ENCODE results near the gene DDA1. TPM values are rescaled to one million over a fixed set of nuclear protein-coding genes. Genes with fewer than 3 reads are reported as not detected.

Gene DDA1
- total and polyA plus RNA-seq, 2 of the 13 experiments (the other 11 are each of a cell fraction or from before 2014, with no cell fraction given) = 24.5 to 26.0 TPM

DNA sequence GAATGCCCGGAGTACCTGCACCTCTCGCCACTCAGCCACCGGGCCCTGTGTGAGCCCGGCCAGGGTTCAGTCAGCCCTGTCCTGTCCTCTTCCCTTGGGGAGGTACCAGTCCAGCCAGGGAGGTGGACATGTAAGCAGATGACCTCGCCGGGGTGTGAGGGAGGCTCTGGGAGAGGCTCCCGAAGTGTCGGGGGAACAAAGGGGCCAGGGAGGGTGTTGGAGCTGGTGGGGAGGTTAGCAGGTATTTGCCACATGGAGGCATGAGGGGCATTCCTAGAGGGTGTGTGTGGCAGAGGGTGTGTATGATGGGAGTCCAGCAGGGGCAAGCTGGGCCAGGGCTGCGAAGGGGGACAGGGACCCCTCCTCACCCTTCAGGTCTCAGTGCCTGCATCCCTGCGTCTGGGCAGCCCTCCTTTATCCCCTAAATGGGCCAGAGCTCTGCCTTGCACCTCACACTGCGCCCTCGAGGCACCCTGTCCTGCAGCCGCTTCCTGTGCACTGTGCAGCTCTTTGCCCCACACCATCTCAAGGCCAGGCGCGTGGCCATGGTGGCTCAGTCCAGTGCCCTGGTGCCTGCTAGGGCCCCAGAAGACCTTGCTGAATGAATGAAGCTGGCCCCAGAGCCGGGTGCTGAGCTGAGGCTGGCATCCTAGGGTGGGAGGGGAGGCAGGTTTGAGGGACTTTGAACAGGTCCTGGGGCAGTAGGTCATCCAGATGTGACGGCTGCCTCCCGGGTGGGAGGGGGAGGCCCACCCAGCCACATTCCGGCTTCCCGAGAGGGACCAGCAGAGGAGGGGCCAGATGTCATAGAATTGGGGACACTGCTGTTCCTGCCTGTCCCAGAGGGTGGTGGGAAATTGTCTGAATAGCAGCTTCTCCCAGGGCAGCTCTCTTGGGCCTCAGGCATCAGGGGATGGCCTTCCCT, 3.1 kb downstream of the DDA1 start (continued):
- TF ChIP-seq PHF21A (CRISPR knock-in tag; IDR thresholded peaks at IDR 0.05) = no peak

GRCh38 chr19:17314007-17314593, 4.7 kb downstream of the DDA1 start:
- H4K20me1 ChIP-seq (ENCODE audit: insufficient read depth, low read length) = peaks cover 7% of the 10 kb centered on the region
- H3K4me2 ChIP-seq (ENCODE audit: low read depth, low read length) = no peak overlapping the region
- no peak overlapping the region for H3K4me3 ChIP-seq (replicated peaks in 1 of 3; ENCODE audit: insufficient read depth in 1 of 3, low read depth in 2 of 3, low read length in 3 of 3)
- H3K4me1 ChIP-seq (ENCODE audit: insufficient read depth, low read length) = peaks cover 32% of the 10 kb centered on the region
- no peak overlapping the region for H3K9ac ChIP-seq (ENCODE audit: insufficient read depth, low read depth, low read length)
- H3K79me2 ChIP-seq (ENCODE audit: insufficient read depth, low read length) = peaks cover 27% of the 10 kb centered on the region
- peaks cover 14 to 23% of the 10 kb centered on the region in 2 experiments; a peak in 4 of 5 replicates for H3K36me3 ChIP-seq (replicated peaks in 1 of 2; ENCODE audit: control insufficient read depth in 1 of 2, insufficient read depth in 2 of 2, low read length in 2 of 2)
- no peak overlapping the region for H3K27ac ChIP-seq (ENCODE audit: extremely low read length, insufficient read depth, low read length)
- no peak for DNase-seq (ENCODE audit: low spot score)
- BruUV-seq (replicated peaks) = no TSS peak
- intact Hi-C loops (cut with micrococcal nuclease; ENCODE audit: unreplicated experiment) = no loop called here
- H3K27me3 ChIP-seq (ENCODE audit: control insufficient read depth in 1 of 2, insufficient read depth in 2 of 2, low read length in 2 of 2) = no peaks in the 10 kb centered on the region; a peak in 1 of 5 replicates
- TF ChIP-seq ATF1 (CRISPR knock-in tag; IDR thresholded peaks at IDR 0.05) (no peak), RBAK (CRISPR knock-in tag; IDR thresholded peaks at IDR 0.05) (no peak), CREBL2 (CRISPR knock-in tag; IDR thresholded peaks at IDR 0.05; ENCODE audit: borderline replicate concordance) (no peak), NFAT5 (CRISPR knock-in tag; IDR thresholded peaks at IDR 0.05) (no peak), ZNF234 (CRISPR knock-in tag; conservative IDR thresholded peaks at IDR 0.05) (no peak), SNAI1 (CRISPR knock-in tag; IDR thresholded peaks at IDR 0.05; ENCODE audit: borderline replicate concordance) (no peak), ZNF543 (CRISPR knock-in tag; IDR thresholded peaks at IDR 0.05) (no peak), ZNF460 (CRISPR knock-in tag; IDR thresholded peaks at IDR 0.05; ENCODE audit: borderline replicate concordance) (no peak), ZNF24 (IDR thresholded peaks at IDR 0.05) (no peak), JUNB (CRISPR knock-in tag; IDR thresholded peaks at IDR 0.05; ENCODE audit: borderline replicate concordance) (no peak)
- TF ChIP-seq, protein P1, sequence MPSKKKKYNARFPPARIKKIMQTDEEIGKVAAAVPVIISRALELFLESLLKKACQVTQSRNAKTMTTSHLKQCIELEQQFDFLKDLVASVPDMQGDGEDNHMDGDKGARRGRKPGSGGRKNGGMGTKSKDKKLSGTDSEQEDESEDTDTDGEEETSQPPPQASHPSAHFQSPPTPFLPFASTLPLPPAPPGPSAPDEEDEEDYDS (CRISPR knock-in tag; IDR thresholded peaks at IDR 0.05) = no peak
- TF ChIP-seq, protein P2, sequence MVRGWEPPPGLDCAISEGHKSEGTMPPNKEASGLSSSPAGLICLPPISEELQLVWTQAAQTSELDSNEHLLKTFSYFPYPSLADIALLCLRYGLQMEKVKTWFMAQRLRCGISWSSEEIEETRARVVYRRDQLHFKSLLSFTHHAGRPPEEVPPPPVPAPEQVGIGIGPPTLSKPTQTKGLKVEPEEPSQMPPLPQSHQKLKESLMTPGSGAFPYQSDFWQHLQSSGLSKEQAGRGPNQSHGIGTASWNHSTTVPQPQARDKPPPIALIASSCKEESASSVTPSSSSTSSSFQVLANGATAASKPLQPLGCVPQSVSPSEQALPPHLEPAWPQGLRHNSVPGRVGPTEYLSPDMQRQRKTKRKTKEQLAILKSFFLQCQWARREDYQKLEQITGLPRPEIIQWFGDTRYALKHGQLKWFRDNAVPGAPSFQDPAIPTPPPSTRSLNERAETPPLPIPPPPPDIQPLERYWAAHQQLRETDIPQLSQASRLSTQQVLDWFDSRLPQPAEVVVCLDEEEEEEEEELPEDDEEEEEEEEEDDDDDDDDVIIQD (CRISPR knock-in tag; IDR thresholded peaks at IDR 0.05; ENCODE audit: low read depth) = no peak
- H3K9me3 ChIP-seq (ENCODE audit: low read length) = no peaks in the 10 kb centered on the region
- WGBS (ENCODE audit: low lambda C conversion rate) = over 99% methylated on average over 18 of the region's 19 CpGs
- in situ Hi-C loops (cut with HindIII; ENCODE audit: extremely low pct_ligation_motif_present, low pct_unique_long_range_greater_than_20kb) = no loop called here
- no peak for FAIRE-seq
- H2AFZ ChIP-seq (ENCODE audit: low read length) = no peak overlapping the region
- no peak for ATAC-seq
- CTCF ChIA-PET (ENCODE audit: low intra/inter-chr PET ratio, low total read pairs) = no interaction called here
- POLR2A ChIA-PET = interaction anchor here (1.6 kb wide), 1 partner anchor 19 kb away, joined by 4 read pairs; no protein-coding TSS in a partner anchor
